Erythroblast (primary cell): ENCODE data around the gene TRMU.

Experiments used
- GATA1 ChIP-seq: IDR thresholded peaks from 2 replicates; pipeline ENCODE4 v1.6.1; 2011; ENCODE audit warnings: low read depth, mild to moderate bottlenecking, control low read depth, low read length, moderate library complexity
- POLR2A ChIP-seq: IDR thresholded peaks from 2 replicates; pipeline ENCODE4 v1.6.1; 2011; ENCODE audit warnings: mild to moderate bottlenecking, low read length

DNA sequence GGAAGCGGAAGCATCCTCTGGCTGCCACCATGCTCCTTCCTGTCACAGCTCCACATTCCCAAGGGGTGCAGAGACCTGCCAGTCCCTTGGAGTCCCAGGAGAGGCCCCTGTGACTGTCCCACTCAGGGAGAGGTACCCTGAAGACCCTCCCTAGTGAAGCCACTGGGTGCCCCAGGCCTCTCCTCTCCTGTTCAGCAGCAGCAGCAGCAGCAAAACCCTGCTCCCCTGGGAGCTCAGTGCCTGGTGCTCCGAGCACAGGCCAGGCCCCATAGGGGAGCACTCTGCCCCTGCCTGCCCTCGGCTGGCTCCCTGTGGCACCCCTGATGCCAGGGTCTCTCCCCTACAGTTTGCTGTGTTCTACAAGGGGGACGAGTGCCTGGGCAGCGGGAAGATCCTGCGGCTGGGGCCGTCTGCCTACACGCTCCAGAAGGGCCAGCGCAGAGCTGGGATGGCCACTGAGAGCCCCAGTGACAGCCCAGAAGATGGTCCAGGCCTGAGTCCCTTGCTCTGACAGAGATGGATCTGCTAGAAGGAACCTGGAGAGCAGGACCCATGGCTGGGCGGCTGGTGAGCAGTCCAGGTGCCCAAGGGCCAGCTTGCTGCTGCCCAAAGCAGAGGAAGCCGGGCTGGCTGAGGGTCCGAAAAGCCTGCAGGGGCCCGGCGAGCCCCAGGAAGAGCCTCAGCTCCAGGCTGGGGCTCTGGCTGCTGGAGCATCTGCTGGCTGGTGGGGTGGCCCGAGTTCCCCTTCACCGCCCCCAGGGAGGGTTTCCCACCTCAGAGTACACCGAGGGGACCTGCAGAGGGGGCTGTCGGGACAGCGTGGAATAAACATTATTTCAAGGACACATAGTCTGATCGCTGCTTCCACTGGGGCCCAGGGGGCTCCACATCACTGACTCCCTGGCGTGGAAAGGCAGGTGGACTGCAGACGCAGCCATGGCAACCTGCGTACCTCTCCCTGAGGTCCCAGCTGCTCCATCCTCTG lies 21.3 kb downstream of the TRMU start:
- no peak for TF ChIP-seq POLR2A
- TF ChIP-seq GATA1 = no peak
